ENCODE data around the gene SHROOM4.

The SHROOM4 gene, protein sequence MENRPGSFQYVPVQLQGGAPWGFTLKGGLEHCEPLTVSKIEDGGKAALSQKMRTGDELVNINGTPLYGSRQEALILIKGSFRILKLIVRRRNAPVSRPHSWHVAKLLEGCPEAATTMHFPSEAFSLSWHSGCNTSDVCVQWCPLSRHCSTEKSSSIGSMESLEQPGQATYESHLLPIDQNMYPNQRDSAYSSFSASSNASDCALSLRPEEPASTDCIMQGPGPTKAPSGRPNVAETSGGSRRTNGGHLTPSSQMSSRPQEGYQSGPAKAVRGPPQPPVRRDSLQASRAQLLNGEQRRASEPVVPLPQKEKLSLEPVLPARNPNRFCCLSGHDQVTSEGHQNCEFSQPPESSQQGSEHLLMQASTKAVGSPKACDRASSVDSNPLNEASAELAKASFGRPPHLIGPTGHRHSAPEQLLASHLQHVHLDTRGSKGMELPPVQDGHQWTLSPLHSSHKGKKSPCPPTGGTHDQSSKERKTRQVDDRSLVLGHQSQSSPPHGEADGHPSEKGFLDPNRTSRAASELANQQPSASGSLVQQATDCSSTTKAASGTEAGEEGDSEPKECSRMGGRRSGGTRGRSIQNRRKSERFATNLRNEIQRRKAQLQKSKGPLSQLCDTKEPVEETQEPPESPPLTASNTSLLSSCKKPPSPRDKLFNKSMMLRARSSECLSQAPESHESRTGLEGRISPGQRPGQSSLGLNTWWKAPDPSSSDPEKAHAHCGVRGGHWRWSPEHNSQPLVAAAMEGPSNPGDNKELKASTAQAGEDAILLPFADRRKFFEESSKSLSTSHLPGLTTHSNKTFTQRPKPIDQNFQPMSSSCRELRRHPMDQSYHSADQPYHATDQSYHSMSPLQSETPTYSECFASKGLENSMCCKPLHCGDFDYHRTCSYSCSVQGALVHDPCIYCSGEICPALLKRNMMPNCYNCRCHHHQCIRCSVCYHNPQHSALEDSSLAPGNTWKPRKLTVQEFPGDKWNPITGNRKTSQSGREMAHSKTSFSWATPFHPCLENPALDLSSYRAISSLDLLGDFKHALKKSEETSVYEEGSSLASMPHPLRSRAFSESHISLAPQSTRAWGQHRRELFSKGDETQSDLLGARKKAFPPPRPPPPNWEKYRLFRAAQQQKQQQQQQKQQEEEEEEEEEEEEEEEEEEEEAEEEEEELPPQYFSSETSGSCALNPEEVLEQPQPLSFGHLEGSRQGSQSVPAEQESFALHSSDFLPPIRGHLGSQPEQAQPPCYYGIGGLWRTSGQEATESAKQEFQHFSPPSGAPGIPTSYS (N-terminal part only)

DNA sequence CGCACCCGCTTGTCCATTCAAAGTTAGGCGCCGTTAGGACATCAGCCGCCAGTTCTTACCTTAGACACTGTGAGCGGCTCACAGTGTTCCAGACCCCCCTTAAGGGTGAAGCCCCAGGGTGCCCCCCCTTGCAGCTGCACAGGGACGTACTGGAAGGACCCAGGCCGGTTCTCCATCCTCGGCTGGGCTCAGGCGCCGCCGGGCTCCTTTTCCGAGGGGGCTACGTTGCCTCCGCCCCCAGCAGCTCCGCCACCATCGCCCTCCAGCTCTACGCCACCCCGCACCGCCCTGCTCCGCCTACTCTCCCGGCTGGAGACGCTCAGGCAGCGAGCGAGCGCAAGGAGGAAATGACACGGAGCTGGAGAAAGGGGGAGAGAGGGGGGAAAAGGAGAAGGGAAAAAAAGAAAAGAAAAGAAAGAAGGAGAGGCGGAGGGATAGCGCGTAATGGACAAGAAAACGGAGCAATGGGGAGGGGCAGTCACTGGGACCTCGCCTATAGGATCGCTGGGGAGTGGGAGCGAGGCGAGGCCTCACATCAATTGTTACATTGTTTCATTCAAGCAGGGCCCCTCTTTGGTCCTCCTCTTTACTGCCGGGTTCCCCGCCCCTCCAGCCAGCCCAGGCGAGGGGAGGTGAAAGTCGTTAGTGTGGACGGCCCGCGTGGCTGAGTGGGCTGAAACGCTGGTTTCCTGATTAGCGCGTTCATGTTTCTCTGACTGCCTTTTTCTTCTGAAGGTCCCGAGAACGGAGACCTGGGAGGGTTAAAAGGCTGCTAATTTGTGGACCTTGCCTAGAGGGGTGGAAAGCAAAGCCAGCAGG is at the start of gene SHROOM4:
Gene SHROOM4 (minus strand): TSS at position 352 of the 819 bp plus-strand sequence. CDS start 176 bp downstream, at position 176.
- no peak for DNase-seq (ENCODE audit: low read depth in 2 of 2)

DNA sequence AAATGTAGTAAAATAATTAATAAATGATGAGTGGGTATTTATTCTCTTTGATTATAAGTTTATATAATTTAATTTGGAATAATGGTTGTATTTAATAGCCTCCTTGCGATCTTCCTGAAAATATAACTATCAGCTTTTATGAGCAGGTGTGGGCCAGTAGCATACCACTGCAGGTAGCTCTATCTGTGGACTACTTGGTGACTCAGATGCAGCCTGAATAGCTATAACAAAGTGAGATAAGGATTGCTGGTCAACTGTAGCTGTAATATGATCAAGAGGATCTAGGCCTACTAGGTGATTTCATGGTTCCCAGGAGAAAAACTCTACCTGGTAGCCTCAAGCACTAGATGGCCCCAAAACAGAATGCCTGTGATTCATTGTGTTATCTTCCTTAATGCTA is 49.5 kb upstream of the SHROOM4 start:
- DNase-seq (ENCODE audit: low read depth in 2 of 2) = no peak

DNA sequence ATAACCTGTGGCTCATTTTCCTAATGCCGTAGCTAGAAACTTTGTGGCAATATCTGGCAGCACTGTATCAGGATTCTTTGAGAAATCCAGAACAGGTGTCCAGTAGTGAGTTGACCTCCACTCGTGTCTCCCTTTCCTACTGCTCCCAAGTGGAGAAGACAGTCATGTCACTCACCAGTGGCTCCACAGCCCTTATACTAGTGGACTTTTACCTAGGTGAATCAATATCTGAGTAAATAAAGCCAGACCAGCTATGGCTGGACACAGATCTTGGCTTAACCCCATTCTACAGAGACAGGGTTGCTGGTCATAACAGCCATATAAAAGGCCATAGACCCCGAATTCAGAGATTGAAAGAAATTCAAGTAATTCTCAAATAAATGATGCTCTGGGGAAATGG is 46.5 kb upstream of the SHROOM4 start:
- no peak for DNase-seq (ENCODE audit: low read depth in 2 of 2)

DNA sequence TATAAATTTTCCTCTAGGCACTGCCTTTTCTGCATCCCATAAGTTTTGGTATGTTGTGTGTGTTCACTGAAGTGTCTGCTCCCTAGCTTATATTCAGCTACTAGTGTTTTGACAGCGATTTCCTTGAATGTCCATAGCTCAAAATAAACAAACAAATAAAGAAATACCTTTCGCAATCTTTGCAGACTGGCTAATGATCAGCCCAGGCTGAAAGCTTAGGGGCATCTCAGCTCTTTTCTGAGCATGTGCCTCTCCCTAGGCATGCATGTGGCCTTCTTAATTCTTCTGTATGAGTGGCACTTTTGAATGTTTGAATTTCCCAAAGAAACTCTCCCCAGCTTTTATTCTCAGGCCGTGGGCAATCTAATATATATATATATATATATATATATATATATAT is 44.6 kb upstream of the SHROOM4 start:
- no peak for DNase-seq (ENCODE audit: low read depth in 2 of 2)

DNA sequence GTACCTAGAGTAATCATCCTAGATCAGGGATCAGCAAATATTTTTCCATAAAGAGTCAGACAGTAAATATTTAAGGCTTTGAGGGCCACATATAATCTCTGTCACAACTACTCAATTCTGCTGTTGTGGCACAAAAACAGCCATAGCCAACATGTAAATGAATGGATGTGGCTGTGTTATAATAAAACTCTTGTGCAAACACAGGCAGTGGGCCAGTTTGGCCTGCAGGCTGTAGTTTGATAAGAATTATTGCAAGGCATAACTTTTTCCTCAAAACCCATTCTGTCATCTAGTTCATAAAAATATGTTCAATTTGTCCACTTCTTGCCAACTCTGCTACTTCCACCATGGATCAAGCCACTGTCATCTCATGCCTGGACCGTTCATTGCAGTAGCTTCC is 39.4 kb upstream of the SHROOM4 start:
- no peak for DNase-seq (ENCODE audit: low read depth in 2 of 2)

DNA sequence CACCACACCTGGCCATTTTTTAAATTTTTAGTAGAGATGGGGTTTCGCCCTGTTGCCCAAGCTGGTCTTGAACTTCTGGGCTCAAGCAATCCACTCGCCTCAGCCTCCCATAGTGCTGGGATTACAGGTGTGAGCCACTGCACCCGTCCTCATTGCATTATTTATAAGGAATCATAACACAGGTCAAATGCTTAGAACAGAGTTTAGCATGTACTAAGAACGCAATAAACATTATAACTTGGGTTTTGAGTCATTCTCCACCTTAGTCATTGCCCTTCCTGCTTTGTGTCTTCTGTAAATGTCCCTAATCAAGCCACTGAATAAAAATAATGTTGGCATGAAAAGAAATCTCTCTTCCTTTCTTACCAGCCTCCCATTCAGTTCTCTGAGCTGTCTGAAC is 38.5 kb upstream of the SHROOM4 start:
- no peak for DNase-seq (ENCODE audit: low read depth in 2 of 2)

DNA sequence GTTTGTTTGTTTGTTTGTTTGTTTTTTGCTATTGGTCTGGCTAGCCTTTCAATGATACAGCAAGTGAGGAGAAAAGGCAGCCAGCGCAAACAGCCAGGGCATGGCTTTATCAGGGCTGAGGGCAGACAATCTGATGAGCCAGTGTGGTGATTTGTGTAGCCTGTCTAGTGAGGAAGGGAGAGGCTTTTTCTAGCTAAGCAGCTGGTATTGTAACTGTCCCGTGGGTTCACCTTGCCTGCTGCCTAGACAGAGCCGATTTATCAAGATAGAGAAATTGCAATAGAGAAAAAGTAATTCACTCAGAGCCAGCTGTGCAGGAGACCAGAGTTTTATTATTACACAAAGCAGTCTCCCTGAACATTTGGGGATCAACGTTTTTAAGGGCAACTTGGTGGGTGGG is 28.2 kb upstream of the SHROOM4 start:
- no peak for DNase-seq (ENCODE audit: low read depth in 2 of 2)

DNA sequence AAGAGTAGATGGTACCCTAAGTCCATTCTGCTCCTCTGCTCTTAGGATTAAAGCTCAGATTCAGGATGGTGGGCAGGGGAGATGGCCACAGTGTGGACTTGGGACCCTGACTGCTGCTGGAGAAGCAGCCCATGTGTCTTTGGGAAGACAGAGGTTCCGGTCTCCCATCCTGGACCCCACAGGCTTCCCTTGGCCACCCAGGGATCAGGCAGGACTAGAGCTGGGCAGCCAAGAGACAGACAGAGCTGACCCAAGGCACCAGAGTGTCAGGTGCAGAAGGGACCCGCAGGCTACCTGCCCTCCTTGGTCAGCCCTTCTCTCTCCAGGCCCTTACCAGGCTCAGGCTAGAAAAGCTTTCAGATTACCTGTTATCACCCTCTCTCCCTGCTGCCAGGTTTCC is 25.7 kb upstream of the SHROOM4 start:
- DNase-seq (ENCODE audit: low read depth in 2 of 2) = no peak

DNA sequence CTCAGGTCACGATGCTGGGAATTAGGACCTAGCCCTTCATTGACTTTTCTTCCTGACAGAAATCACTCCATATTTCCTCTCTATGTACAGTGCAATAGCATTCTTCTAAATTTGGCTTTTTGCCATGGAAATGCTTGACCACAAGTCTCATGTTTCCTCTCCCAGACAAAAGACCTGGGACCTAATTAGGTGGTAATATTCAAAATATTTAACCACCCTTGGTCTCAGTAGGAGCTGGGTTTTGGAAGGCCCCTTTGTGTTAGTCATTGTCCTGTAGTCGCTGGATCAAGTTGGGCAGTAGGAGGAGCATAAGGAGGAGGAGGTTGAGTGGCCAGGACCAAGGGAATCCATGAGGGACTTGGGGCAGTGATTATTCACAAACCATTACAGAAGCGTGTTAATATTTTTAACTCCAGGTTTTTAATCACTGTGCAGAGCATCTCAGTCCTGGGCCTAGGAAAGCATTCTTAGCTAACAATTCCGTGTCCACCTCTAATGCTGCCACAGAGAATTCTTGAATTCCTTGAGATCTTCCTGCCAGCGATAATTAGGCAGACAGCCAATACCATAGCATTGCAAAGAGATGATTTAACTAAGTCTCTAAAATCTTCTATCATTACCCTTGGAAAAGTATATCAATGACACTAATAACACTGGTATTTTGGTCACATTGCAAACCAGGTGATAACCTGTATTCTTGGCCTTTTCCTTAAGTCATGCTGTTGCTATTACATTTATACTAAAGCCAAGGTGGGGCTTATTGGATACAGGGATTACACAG is 25.0 kb upstream of the SHROOM4 start:
- DNase-seq (ENCODE audit: low read depth in 2 of 2) = no peak

DNA sequence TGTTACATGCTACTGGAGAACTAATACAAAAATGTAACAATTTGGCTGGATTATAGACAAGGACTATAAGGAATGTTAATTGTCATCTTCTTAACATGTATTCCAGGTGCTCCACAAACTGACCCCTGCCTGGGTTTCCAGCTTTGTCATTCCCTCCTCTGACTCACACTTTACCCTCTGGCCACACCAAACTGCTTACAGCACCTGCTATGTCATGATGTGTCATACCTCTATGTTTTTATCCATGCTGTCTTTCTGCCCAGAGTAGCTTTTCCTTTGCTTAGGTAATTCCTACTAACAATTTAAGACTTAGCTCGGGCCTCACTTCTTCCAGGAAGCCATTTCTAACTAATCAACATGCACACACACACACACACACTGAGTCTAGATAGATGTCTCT is 14.0 kb upstream of the SHROOM4 start:
- DNase-seq (ENCODE audit: low read depth in 2 of 2) = no peak

DNA sequence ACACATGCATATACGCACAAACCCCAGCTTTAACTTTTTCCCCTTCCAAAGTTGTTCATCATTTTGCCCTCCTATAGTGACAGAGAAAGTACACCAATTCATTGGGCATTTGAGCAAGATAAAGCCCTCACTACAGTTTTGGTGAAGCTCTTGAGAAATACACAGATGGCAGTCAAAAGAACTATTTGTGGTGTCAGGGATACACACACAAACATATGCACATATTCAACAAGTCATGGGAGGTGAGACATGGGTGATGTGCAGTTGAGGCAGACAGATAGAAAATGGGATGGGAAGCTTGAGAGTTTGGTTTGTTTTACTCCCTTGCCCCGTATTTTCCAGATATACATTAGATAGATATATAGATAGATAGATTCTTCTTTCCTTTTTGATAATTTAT is 11.8 kb upstream of the SHROOM4 start:
- DNase-seq (ENCODE audit: low read depth in 2 of 2) = no peak

DNA sequence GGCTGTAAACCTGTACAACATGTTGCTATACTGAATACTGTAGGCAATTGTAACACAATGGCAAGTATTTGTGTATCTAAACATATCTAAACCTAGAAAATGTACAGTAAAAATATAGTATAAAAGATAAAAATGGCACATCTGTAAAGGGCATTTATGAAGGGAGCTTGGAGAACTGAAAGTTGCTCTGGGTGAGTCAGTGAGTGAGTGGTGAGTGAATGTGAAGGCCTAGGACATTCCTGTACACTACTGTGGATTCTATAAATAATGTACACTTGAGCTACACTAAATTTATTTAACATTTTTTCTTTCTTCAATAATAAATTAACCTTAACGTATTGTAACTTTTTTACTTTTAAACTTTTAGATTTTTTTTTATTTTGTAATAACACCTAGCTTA is 5.0 kb upstream of the SHROOM4 start:
- DNase-seq (ENCODE audit: low read depth in 2 of 2) = no peak

DNA sequence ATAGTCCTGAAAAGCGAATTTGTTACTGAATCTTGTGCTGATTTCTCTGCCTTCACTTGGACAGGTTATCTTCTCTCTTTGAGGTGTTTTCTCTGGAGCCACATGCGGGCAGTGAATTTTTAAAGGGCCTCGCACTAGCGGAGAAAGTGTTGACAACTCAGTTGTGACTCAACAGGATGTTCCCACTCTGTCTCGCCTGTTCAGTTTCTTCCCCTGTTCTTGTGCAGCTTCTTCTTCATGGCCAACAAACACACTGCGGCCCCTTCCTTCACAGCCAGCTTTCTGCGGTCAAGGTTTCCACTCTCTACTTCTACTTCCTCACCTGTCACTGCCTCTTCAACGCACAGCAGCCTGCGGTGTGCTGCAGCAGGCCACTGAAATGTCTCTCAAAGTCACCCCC is 1.1 kb upstream of the SHROOM4 start:
- DNase-seq (ENCODE audit: low read depth in 2 of 2) = no peak

DNA sequence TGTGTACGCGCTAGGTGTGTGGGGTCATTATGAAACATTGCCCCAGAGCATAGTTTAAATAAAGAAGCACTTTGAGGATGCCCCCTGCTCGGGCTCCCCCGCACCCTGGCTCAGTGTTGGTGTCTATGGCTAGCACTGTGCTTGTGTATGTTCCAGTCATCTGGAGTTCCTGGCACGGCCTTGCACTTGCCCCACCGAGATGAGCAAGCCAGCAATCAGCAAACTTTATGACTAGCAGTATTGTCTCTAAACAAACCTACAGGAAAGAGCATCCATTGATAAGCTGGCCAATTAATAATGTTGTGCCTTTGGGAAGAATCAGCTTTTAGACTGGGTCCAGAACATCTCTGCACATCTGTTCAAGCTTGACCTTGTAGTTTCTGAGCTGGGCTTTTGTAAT is 707 bp upstream of the SHROOM4 start:
- no peak for DNase-seq (ENCODE audit: low read depth in 2 of 2)

DNA sequence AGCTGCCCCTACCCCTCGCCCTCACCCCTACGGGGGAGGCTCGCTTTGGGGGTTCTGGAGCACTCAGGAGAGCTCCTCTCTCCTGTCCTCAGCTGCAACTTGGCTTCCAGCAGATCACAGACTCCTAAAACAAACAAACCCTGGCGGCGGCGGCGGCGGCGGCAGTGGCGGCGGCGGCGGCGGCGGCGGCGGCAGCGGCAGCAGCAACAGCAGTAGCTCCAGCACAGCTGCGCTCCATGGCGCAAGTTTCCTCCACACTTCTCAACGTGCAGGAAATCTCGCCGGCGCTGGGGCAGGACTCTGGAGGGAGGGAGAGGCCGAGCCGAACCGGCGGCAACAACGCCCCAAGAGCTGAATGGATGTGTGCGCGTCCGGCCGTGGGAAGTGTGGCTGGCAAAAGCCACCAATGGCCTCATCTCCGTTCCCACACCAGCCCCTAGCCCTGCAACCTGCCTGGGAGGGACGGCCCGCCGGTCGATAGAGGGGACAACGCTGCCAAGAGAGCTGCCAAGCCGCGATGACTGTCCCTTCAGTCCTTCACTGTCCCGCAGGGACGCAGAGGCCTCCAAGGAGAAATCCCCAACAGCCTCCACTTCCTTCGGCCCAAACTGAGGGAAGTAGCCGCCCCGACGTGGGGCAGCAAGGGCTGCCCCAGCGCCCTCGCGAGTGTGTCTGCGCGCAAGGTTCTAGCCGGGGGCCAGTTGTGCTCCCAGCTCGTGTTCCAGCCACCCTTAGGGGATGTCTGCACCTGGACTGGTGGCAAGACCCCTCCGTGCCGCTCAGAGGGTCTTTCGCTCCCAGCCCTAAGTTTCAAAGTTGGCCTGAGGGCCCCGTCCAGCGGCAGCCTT is 775 bp downstream of the SHROOM4 start:
- no peak for DNase-seq (ENCODE audit: low read depth in 2 of 2)

DNA sequence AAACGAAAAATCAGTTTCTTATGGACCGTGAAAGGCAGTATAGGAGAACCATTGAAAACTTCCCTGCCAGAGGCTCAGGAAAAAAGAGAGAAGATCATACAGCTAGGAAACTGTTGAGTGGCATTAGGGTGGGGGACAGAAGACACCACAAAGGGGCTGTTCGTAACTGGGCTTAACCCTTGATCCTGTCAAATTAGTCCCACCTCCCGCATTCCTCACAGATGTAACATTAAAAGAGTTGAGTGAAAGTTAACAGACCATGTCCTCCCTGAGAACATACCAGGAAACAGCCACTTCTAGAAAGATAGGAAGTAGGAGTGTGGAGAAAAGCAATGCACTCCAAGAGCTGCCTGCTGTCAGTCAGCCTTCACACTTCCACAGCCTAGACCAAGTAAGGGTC is 8.7 kb downstream of the SHROOM4 start:
- no peak for DNase-seq (ENCODE audit: low read depth in 2 of 2)

DNA sequence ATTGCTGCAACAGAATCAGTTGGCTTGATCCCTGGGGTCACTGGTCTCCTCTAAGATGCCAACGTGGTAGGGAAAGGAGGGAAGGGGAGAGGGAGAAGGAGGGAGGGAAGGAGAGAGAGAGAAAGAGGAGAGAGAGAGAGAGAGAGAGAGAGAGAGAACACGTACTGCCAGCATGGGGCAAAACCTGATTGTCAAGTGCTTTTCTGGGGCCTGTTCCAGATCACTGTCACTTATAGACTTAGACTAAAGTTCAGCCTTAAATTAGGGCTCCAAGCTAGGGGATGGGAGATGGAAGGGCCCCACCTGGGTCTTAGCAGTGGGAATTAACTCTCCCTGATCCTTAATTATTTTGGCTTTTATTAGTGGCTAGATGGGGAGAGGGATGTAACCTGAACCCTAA is 12.9 kb downstream of the SHROOM4 start:
- DNase-seq (ENCODE audit: low read depth in 2 of 2) = no peak

DNA sequence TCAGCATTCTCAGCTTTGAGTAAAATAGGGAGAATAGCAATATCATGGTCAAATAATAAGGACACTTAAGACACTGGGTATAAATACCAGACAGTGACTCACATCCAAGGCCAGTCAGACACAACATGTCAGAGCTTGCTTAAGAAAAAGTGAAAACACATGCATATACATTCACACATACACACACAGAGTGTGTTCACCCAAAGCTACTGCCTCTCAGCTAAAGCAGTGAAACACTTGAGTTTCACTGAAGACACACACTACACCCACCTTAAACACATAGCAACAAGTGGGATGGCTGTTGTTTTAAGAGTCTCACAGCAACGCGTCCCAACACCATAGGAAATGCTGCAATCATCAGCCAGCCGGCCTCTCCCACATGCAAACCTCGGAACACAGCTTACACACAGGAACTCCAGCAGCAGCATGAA is 14.4 kb downstream of the SHROOM4 start:
- DNase-seq (ENCODE audit: low read depth in 2 of 2) = no peak

DNA sequence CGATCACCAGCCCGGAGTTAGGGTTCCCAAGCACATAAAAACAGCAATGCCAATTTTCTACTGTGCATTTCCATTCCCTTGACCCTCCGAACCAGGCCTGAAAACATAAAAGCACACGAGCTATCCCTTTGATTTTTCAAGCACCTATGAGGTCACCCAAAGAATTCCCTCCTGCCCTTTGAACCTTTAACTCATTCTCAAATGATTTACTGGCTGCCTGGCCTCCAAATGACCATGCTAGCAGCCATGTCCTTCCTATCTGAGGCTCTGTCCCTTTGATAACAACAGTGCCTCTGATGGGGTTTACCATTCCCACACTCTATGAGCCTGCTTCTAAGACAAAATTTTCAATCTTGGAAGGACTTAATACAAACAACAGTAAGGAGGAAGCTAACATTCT is 15.2 kb downstream of the SHROOM4 start:
- no peak for DNase-seq (ENCODE audit: low read depth in 2 of 2)

DNA sequence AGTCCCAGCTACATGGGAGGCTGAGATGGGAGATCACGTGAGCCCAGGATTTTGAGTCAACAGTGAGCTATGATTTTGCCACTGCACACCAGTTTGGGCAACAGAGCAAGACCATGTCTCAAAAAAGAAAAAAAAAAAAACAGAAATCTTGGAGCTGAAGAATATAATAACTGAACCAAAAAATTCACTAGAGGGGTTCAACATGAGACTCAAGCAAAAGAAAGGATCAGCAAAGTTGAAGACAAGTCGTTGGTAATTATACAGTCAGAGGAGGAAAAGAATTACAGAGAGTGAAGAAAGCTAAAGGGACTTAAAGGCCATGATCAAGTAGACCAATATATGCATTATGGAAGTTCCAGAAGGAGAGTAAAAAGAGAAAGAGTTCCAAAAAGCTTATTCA is 26.9 kb downstream of the SHROOM4 start:
- no peak for DNase-seq (ENCODE audit: low read depth in 2 of 2)

Measured in stimulated activated CD8-positive, alpha-beta memory T cell treated with anti-CD3 and anti-CD28 coated beads, Interleukin-7, amount 100 ng/mL, for 4 hours (primary cell).